HPDE6-E6E7 (cell line): ENCODE results near the gene DUOX1.

Experiments
- DNase-seq: peaks from one replicate; pipeline ENCODE4 v3.0.0; 2011; ENCODE audit warnings: missing footprints; ENCODE audit errors: extremely low spot score

The DUOX1 gene

DNA sequence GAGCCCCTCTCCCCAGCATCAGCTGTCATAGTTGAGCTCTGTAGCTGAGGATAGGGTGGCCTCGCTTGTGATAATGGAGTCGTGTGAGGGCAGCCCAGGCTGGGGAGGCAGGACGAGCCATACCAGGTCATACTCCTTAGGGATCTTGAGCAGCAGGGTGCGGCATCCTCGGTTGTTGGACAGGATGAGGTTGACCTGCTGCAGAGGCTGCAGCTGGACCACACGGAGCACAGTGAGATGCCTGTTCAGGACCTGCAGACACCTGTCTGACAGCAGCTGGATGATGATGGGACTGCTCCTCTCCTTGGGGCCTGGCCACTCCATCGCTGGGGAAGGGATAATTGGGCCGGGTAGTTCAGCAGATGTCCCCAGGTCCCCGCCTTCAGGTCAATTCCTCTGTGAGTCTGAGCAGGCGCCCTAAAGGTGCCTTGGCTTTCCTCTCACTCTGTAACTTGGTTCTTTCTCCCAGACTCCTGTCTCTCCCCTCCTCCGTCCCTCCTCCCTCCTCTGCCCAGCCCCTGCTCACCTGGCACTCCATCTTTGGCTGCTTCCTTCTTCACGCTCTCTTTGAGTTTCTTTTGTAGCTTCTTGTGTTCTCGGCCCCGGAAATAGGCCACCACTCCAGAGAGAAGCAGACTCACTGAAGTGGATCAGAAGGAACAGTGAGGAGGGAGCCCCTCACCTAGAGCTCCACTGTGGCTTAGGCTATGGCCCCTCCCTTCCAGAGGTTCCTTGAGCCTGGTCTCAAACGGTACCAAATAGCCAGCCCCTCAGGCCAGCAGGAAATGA lies 23.6 kb upstream of the DUOX1 start:
- no peak for DNase-seq

DNA sequence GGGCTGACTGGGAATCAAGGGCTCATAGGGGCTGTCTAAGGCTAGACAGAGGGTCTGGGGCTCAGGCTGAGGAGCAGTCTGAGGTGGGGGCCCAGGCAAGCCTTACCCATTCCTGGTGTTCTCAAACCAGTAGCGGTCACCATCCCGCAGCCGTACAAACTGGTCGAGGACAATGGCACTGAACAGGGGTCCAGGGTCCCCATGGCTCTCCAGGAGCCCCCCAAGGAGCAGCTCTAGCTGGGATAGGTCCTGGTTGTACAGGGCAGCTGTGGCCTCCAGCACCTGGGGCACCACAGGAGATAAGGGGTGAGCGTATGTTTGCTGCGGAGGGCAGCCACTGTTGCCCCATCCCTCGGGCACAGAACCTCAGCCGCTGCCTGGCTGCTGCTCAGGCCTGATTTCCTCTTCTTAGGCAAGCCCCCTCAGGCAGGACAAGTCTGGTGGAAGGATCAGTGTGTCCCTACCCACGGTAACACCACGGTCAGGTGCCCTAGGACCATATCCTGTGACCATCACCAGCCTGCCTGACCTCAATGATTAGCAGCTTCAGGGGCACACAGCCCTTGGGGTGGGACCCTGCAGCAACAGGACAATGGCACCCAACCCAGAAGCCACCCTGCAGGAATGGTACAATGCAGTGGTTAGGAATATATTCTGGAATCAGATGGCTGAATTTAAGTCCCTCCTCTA lies 21.7 kb upstream of the DUOX1 start:
- no peak for DNase-seq

DNA sequence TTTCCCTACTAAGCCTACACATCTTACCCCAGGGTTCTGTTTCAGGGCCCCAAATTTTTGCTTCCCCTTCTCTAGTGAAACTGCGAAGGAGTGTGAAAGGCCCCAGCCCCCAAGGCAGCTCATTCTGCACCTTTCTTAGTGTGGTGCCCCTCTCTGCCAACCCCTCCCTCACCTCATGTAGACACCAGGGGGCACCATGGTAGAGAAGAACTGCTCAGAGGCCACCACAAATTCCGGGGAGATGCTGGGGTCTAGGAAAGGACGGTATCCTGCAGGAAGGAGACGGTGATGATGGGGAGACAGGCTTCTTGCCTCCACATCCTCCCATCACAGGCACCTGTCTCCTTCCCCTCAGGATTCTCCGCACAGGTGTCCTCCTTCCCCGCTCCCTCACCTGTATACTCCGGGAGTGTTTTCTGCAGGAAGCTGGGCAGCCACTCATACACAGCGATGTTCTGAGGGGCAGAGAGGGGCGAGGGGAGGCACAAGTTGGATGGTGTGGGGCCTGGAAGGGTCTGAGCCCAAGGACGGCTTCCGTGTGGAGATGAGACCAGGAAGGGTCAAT lies 19.5 kb upstream of the DUOX1 start:
- no peak for DNase-seq

DNA sequence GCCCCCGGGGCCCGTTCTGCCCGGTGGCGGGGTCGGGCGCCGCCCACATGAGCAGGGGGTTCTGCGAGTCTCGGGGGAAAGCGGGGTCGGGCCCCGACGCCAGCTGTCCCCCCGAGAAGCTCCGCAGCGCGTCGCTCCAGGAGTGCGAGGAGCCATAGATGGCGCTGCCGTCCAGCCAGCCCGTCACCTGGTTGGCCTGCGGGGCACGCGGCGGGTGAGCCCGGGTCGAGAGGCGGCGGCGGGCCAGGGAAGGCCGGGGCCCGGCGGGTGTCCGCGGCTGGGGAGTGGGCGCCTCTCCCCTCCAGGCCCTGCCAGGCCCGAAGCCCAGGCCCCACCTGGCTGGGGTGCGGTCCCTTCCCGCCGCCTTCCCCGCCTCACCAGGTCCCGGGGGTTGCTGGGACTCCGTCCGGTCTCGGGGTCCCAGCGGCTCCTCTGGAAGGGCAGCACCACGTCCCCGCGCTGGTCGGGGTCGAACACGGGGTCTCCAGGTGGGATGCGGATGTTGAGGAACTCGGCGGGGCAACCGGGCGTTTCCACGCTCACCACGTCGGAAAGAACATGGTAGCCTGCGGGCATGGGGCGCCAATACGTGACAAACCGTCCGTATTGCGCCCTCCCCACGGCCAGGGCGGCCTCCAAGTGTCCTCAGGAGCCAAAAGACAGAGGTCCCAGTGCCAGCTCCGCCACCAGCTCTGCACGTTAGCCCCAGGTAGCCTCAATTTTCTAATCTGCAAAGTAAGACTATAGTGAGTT lies 18.2 kb upstream of the DUOX1 start:
- DNase-seq = no peak

DNA sequence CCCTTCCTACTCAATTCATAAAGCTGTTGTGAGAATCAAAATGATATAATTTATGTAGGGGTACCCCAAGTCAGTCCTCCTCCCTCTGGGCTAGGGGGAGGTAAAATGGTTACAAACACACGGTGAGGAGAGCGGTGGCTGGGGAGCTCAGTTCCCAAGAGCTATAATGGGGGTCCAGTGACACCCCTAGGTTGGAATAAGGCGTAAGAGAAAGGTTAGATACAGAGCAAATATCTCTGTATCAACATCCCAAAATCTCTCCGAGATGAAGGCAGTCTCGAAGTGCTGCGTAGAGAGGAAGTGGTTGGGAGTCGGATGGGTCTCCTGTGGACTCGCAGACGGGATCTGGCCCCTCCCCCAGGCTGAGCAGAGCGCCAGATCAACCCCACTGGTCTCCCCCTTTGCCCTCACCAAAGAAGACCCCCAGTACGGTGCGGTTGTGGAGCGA lies 17.6 kb upstream of the DUOX1 start:
- DNase-seq = no peak

DNA sequence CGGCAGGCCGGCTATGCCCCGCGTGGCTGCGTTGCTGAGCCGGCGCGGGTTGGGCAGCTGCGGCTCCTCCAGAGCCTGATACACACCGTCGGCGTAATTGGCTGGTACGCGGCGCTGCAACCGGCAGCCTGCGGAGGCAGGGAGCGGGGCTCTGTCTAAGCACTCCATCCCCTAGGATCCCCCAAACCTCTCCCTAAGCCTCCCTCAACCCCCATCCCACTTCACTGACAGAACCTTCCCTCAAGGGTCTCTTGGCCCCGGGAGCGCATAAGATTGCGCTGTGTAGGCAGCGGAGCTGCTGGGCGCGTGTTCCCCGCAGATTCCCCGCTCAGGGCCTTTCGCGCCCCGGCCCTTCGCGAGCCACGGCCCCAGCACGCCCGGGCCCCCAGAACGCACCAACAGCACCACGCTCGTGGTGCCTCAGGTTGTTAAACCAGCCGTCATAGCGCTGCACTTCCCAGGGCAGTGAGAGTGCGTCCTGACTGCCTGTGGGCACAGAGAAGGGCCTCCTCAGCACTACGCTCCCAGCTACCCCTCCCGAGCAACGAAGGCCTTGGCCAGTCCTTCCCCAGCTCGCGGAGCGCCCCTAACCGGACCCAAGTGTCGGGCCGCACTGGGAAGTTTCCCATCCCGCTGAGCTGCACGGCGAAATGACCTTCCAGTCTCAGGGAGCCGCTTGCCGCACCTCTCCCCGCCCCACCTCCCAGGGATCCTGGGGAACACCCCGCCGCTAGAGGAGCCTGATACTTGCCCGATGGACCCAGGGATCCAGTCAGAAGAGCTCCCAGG lies 17.0 kb upstream of the DUOX1 start:
- DNase-seq = no peak

DNA sequence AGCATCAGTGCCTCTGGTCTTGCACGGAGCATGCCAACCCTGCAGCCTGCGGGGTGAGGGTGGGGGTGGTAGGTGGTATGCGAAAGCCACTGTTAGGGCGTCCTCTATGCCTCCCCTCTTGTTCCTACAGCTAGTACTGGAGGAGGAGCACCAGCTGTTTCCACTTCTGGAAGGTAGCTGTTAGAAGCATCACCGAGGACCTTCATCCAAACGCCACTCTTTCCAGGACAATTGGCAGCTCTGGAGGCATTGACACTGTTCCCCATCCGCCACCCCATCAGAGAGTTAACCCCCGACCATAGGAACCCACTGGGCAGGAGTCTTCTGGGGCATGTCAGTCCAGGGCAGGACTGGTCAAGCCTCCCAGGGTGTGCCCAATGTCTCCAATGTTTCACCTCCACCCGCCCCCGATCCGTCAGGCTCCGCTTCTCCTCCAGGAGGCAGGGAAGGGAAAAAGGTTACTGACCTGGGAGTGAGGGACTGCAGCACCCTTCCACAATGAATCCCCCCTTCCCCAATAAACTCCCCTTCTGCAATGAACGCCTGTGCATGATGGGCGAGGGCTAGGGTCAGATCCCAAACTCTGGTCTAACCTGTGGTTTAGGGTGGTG lies 16.3 kb upstream of the DUOX1 start:
- DNase-seq = no peak

DNA sequence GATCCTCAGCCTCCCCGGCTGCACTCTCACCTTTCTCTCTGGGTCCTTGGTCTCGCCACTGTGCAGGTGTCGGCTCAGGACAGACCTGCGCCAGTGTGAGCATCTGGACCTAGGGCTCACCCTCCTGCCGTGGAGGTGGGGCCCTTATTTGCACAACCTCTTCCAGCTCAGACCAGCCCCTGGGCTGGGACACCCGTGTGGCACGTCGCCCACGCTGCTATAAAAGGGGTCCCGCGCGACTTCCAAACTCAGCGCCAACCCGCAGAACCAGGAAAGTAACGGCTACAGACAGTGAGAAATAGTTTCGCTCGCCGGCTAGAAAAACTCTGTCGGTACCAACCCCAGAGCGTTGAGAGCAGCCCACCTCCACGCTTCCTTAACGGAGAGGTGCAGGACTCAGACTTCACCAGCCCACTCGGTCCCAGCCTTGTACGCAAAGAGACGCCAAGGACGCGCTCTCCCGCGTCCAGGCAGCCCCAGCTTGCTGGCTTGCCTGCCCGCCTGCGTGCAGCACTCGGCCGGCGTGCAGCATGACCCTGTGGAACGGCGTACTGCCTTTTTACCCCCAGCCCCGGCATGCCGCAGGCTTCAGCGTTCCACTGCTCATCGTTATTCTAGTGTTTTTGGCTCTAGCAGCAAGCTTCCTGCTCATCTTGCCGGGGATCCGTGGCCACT lies 15.6 kb upstream of the DUOX1 start, which contains the start of the genes DUOX2 and DUOXA2:
Gene DUOX2, minus strand, starts transcription at position 97 of the 675 bp plus-strand sequence. CDS start 761 bp downstream, outside the sequence.
Gene DUOXA2, plus strand, starts transcription at position 251 of the 675 bp plus-strand sequence. Its CDS starts 280 bp downstream, at position 531.
- DNase-seq = no peak

DNA sequence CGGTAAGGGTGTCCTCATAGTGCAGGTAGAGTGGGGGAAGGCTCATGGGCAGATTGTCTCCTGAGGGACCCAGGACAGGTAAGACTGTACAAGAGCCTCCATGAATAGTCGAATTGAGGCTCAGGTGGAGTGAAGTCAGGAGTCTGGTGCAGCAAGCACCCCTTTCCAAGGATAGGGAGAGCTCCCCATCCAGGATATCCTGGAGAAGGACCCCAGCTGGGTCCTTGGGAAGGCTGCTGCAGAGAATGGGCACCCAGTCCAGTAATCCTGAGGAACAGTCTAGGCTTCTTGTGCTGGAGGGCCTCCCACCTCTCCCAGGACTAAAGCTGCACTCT lies 15.1 kb upstream of the DUOX1 start:
- DNase-seq = no peak

DNA sequence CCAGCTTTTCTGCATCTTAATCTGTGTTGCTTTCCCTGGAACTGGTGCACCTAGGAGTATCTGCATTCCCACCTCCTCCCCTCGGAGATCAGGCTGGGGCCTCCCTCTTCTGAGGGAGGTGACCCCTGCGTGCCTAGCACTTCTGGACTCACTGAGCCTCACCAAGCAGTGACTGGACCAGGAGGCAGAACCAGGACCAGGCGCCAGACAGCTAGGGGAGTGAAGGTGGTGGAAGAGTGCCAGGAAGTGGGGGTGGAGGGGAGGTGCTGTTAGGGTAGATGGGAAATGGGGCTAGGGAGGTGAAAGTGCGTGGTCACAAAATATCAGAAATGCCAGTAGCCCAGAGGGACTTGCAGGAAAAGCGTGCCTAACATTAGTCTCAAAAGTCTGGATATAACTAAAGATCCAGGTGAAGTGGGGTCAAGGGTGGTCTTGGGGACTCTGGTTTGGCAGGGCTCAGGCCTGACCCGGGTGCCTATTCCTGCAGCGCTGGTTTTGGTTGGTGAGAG lies 14.4 kb upstream of the DUOX1 start:
- no peak for DNase-seq

DNA sequence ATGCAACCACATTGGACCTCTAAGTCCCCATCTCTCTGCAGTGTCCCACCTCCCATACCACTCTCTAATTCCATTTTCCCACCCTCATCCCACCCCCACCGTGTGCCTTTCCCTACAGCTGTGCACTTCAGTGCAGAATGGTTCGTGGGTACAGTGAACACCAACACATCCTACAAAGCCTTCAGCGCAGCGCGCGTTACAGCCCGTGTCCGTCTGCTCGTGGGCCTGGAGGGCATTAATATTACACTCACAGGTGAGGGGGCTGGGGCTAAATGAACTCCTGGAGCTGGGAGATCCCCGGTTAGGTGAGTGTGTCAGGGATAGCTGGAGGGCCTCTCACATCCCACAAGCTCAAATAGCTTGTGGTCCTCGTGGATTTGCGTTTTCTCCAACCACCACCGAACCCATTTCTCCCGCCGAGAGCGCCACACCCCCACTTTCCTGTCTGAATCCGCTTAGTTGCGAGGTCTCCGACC lies 13.8 kb upstream of the DUOX1 start:
- DNase-seq = no peak

DNA sequence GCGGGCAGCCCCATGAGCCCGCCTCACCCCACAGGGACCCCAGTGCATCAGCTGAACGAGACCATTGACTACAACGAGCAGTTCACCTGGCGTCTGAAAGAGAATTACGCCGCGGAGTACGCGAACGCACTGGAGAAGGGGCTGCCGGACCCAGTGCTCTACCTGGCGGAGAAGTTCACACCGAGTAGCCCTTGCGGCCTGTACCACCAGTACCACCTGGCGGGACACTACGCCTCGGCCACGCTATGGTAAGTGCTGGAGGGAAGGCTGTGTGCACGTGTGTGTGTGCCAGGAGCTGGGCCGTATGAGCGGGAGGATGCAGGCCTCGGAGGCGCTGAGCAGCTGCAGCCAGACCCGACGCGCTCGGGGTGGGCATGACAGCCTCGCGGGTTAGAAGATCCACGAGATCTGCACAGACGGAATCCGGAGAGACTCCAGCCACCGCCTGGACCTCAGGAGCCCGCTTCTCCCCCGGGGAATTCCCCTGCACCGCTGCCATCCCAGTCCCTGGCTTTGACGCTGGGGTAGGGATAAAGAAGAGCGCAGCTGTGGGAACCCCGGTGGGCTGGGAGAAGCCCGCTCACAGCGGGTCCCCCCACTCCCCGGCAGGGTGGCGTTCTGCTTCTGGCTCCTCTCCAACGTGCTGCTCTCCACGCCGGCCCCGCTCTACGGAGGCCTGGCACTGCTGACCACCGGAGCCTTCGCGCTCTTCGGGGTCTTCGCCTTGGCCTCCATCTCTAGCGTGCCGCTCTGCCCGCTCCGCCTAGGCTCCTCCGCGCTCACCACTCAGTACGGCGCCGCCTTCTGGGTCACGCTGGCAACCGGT lies 13.1 kb upstream of the DUOX1 start:
- DNase-seq = no peak

DNA sequence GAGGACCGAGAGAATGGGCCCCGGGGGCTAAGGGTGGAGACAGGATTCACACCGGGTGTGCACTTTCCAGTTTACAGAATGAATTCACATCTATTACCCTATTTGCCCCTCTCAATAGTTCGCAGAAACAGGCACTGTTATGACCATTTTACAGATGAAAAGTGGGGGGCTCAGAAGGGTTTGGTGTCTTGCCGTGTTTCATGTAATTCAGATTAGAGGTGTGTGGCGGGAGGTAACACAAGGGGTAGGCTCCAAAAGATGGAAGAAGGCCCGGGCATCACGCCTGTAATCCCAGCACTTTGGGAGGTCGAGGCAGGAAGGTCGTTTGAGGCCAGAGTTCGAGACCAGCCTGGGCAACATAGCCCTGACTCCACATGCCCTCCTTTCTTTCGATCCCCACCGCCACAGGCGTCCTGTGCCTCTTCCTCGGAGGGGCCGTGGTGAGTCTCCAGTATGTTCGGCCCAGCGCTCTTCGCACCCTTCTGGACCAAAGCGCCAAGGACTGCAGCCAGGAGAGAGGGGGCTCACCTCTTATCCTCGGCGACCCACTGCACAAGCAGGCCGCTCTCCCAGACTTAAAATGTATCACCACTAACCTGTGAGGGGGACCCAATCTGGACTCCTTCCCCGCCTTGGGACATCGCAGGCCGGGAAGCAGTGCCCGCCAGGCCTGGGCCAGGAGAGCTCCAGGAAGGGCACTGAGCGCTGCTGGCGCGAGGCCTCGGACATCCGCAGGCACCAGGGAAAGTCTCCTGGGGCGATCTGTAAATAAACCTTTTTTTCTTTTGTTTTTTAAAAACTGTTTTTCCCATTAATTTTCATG lies 12.3 kb upstream of the DUOX1 start:
- no peak for DNase-seq

DNA sequence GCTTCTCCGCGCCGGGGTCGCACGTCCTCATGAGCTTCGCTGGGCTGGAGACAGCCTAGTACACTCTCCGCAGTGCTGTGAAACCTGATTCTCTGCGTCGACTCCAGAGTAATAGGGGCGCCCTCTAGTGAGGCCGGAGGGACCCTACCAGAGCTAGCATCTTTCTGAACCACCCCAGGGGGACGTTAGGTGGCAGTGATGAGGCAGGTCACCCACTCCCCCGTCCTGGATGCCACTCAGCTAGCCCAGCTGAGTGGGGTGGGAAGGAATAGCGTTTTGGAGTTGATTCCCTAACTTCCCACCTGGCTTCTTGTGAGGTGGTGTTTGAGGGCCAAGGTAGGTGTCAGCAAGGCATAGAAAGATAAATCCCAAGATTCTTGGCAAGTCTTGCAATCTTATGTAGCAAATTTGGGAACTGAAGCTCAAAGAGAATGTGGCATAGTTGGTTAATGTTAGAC lies 11.6 kb upstream of the DUOX1 start:
- DNase-seq = peak; percentile 92

DNA sequence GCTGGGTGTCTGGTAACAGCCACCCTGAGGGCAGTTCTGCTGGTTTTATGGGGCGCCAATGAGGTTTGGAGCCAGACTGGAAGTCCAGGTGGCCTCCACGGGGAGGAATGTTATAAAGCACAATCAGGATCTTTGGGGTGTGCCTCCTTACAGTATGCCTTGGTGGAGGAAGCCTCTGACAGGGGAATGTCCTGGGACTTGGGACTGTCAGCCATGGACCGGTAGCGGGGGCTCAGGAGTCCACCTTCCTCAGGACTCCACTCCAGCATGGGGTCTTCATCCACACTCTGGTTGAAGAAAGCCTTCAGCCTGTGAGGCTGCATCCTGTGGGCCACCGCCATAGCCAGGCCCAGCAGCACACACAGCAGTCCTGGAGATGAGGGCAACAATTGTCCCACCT lies 10.8 kb upstream of the DUOX1 start:
- no peak for DNase-seq

DNA sequence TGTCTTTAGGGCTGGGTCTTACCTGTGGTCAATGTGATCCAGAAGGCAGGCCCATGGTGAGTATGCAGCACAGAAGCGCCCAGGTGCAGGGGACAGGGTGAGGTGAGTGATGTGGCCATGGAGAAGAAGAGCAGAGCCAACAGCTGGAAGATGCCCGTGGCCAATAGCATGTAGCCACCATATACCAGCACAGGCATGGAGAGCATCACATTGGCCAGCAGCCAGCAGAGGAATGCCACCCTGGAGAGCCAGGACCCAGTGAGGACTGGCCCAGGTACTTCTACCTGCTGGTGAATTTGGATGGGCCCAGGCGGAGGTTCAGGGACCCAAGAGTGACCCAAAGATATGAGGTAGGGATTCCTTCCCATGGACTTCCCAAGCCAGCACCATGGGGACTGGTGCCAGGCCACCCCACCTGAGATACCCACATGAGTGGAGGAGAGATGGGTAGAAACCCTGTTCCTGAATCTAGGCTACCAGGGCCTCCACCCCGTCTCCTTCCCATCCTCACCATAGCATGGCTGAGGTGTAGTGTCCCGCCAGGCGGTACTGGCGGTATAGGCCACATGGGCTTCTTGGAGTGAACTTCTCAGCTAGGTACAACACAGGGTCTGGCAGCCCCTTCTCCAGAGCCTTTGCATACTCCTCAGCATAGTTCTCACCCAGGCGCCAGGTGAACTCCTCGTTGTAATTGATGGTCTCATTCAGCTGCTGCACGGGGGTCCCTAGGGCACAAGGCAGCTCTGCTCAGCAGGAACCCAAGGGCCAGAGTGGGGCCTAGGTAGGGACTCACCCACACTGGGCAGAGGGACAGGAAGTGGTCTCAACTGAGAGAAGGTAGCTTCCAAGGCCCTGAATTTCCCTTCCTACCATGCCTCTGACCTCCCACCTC lies 9.5 kb upstream of the DUOX1 start:
- no peak for DNase-seq

DNA sequence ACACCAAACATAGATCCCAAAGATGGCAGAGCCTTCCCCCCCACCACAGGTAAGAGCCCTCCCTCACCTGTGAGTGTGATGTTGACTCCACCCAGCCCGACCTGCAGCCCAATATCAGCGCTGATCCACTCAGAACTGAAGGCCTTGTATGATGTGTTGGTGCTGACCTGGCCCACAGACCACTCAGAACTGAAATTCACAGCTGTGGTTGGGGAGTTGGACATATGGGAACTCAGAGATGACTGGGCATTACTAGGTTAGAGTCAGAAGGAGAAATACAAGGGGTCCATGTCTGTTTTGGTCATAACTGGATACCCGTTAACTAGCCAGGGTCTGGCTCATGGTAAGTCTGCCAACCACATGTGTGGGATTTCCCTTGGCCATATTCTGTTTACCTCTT lies 8.8 kb upstream of the DUOX1 start:
- no peak for DNase-seq
